Endothelial cell (in vitro differentiated cells): ENCODE measurements around the gene TNFRSF8. TPM values are rescaled to one million over a fixed set of nuclear protein-coding genes. Genes with fewer than 3 reads are reported as not detected.

Source experiments
- DNase-seq: peaks from one replicate; pipeline ENCODE4 v3.0.0; 2021; ENCODE audit warnings: low spot score
- H3K27ac Mint-ChIP-seq: one replicate; pipeline ENCODE4 v1.8.0; 2021; ENCODE audit warnings: mixed read lengths, inconsistent platforms; ENCODE audit not compliant: unreplicated experiment
- H3K27me3 Mint-ChIP-seq: one replicate; pipeline ENCODE4 v1.8.0; 2021; ENCODE audit warnings: mild to moderate bottlenecking, moderate library complexity, mixed read lengths, inconsistent platforms; ENCODE audit not compliant: unreplicated experiment
- H3K36me3 Mint-ChIP-seq: one replicate; pipeline ENCODE4 v1.8.0; 2021; ENCODE audit warnings: mild to moderate bottlenecking, low read depth, mixed read lengths, inconsistent platforms; ENCODE audit not compliant: unreplicated experiment
- H3K4me1 Mint-ChIP-seq: one replicate; pipeline ENCODE4 v1.8.0; 2021; ENCODE audit warnings: mild to moderate bottlenecking, mixed read lengths, inconsistent platforms; ENCODE audit not compliant: unreplicated experiment
- H3K4me3 Mint-ChIP-seq: one replicate; pipeline ENCODE4 v1.8.0; 2021; ENCODE audit warnings: mild to moderate bottlenecking, mixed read lengths, inconsistent platforms; ENCODE audit not compliant: unreplicated experiment
- H3K9me3 Mint-ChIP-seq: one replicate; pipeline ENCODE4 v1.8.0; 2021; ENCODE audit warnings: mixed read lengths, inconsistent platforms; ENCODE audit not compliant: unreplicated experiment
- CTCF ChIP-seq: fragments of 200-600 bp; sonication (generic); IDR thresholded peaks from one replicate; pipeline ENCODE4 v1.5.0; 2021; ENCODE audit warnings: antibody characterized with exemption; ENCODE audit not compliant: unreplicated experiment
- total RNA-seq: library from RNA; stranded (reverse); fragmentation: NEBNext Ultra II Directional; extraction: Animal tissue kit (Norgen Biotek cat#: 25700); gene quantifications from one replicate; pipeline ENCODE4 v1.2.1, GENCODE V29; 2021; ENCODE audit not compliant: unreplicated experiment

Gene TNFRSF8
- total RNA-seq, 1 donor from 2014 or later: 1.9 TPM

- H3K36me3 Mint-ChIP-seq: peaks cover 12% of the 10 kb centered on the region
- H3K9me3 Mint-ChIP-seq: no peaks in the 10 kb centered on the region
- H3K27me3 Mint-ChIP-seq: peaks cover 15% of the 10 kb centered on the region
- DNase-seq: no peak
- H3K4me3 Mint-ChIP-seq: no peak overlapping the region
- TF ChIP-seq CTCF: no peak
- H3K27ac Mint-ChIP-seq: no peak overlapping the region
- H3K4me1 Mint-ChIP-seq: peaks cover 35% of the 10 kb centered on the region
Observed at GRCh38 chr1:12164210-12164609, 101.1 kb downstream of the TNFRSF8 start.

- Mint-ChIP-seq H3K9me3 (no peaks in the 10 kb centered on the region), H3K36me3 (peaks cover 12% of the 10 kb centered on the region), H3K27me3 (peaks cover 15% of the 10 kb centered on the region), H3K4me1 (peaks cover 42% of the 10 kb centered on the region), H3K27ac (no peak overlapping the region), H3K4me3 (no peak overlapping the region)
- DNase-seq: no peak
- no peak for TF ChIP-seq CTCF
Observed at GRCh38 chr1:12165342-12165741, 102.2 kb downstream of the TNFRSF8 start.

- peak within 1 kb of the TSS; percentile 98 for H3K4me3 Mint-ChIP-seq
- peak within 1 kb of the TSS; percentile 48 for H3K27ac Mint-ChIP-seq
- no peak for TF ChIP-seq CTCF
- H3K36me3 Mint-ChIP-seq: peaks cover 17% of the 10 kb centered on the region
- H3K27me3 Mint-ChIP-seq: peaks cover 18% of the 10 kb centered on the region
- DNase-seq: peak; percentile 70
- peaks cover 35% of the 10 kb centered on the region for H3K4me1 Mint-ChIP-seq
- H3K9me3 Mint-ChIP-seq: no peaks in the 10 kb centered on the region
Observed at GRCh38 chr1:12166834-12167492, 103.9 kb downstream of the TNFRSF8 start, which contains the start of gene TNFRSF1B. Gene TNFRSF1B, plus strand, starts transcription at chr1:12166991. Its CDS starts 101 bp downstream, at chr1:12167092.

GRCh38 chr1:12167493-12168429 lies 104.7 kb downstream of the TNFRSF8 start:
- no peak for DNase-seq
- Mint-ChIP-seq H3K4me3 (peak overlapping the region; percentile 98), H3K27me3 (peaks cover 15% of the 10 kb centered on the region), H3K4me1 (peaks cover 42% of the 10 kb centered on the region), H3K9me3 (no peaks in the 10 kb centered on the region), H3K36me3 (peaks cover 16% of the 10 kb centered on the region), H3K27ac (no peak overlapping the region)
- TF ChIP-seq CTCF: no peak
